Effector memory CD4-positive, alpha-beta T cell (primary cell): ENCODE measurements around the gene KSR1.

ENCODE experiments used
- DNase-seq, 3 donors: peaks; one replicate each; pipeline ENCODE4 v3.0.0-alpha.2; 2020
- H3K27ac ChIP-seq: 2 replicates; pipeline ENCODE4 v1.7.0; 2013; ENCODE audit warnings: mild to moderate bottlenecking, low read length, moderate library complexity; ENCODE audit not compliant: insufficient read depth, poor library complexity, severe bottlenecking
- H3K27me3 ChIP-seq: replicated peaks from 2 replicates; pipeline ENCODE4 v1.7.0; 2013; ENCODE audit warnings: mild to moderate bottlenecking, low read length; ENCODE audit not compliant: insufficient read depth, control insufficient read depth, poor library complexity, severe bottlenecking
- H3K36me3 ChIP-seq: 2 replicates; pipeline ENCODE4 v1.7.0; 2013; ENCODE audit warnings: mild to moderate bottlenecking, low read length, moderate library complexity; ENCODE audit not compliant: control insufficient read depth, insufficient read depth
- H3K4me1 ChIP-seq: 2 replicates; pipeline ENCODE4 v1.7.0; 2013; ENCODE audit warnings: low read length, mild to moderate bottlenecking; ENCODE audit not compliant: control insufficient read depth, insufficient read depth, poor library complexity, severe bottlenecking
- H3K4me3 ChIP-seq: 2 replicates; pipeline ENCODE4 v1.7.0; 2013; ENCODE audit warnings: low read length, low read depth, mild to moderate bottlenecking; ENCODE audit not compliant: insufficient read depth, poor library complexity, severe bottlenecking
- H3K9me3 ChIP-seq: 2 replicates; pipeline ENCODE4 v1.7.0; 2013; ENCODE audit warnings: mild to moderate bottlenecking, low read length, moderate library complexity; ENCODE audit not compliant: control insufficient read depth

Gene KSR1

DNA sequence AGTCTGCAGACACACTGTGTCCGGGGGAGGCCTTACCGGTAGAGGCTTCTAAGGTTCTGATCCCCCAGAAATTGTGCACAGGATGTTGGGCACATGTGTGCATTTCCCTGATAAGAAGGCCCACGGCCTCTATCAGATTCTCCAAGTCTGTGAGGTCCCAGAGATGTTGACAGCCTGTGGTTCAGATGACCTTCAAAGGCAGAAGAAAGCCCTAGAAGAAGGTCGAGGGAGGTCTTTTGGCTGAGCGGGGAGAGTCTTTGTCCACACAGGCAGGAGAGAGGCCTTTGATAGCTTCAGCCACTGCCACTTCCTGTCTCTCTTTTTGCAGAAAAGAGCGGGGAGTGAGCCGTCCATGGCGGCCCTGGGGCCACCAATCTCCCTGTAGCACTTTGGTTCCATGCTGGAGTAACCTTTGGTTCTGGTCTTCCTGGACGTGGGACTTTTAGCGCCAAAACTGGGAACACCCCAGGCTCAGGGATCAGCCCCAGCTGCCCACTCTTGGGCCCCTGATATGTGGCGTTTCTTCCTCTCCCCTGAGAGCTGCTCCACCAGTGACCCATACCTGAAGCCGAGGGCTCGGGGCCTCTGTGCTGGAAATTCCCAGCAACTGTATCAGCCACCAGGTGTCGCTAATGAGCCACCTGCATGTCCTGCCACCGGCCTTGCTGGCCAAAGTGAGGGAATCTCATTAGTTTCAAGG is 146.6 kb downstream of the KSR1 start:
- Histone ChIP-seq H3K27ac (no peak overlapping the region), H3K4me3 (no peak overlapping the region), H3K4me1 (no peaks in the 10 kb centered on the region), H3K36me3 (peaks cover 6% of the 10 kb centered on the region), H3K27me3 (no peaks in the 10 kb centered on the region), H3K9me3 (no peaks in the 10 kb centered on the region)
- DNase-seq = peak; percentile 43 to 60 (median 43)

DNA sequence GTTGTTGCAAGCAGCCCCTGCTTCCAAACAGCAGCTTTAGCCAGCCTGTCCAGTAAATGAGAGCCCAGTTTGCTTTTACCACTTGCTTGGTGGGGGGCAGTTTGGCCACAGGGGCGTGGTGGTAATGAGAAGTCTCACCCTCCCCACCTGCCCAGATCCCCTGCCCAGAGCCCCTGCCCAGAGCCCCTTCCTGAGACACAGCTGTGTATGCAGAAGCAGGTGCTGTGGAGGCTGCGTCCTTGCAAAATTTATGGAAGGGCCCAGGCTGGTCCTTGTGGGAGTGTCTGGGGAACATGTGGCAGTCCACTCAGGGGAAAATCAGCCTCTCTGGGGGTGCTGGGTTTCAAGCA is 147.1 kb downstream of the KSR1 start:
- Histone ChIP-seq H3K36me3 (peaks cover 6% of the 10 kb centered on the region), H3K9me3 (no peaks in the 10 kb centered on the region), H3K27me3 (no peaks in the 10 kb centered on the region), H3K4me3 (no peak overlapping the region), H3K4me1 (no peaks in the 10 kb centered on the region), H3K27ac (no peak overlapping the region)
- no peak for DNase-seq

DNA sequence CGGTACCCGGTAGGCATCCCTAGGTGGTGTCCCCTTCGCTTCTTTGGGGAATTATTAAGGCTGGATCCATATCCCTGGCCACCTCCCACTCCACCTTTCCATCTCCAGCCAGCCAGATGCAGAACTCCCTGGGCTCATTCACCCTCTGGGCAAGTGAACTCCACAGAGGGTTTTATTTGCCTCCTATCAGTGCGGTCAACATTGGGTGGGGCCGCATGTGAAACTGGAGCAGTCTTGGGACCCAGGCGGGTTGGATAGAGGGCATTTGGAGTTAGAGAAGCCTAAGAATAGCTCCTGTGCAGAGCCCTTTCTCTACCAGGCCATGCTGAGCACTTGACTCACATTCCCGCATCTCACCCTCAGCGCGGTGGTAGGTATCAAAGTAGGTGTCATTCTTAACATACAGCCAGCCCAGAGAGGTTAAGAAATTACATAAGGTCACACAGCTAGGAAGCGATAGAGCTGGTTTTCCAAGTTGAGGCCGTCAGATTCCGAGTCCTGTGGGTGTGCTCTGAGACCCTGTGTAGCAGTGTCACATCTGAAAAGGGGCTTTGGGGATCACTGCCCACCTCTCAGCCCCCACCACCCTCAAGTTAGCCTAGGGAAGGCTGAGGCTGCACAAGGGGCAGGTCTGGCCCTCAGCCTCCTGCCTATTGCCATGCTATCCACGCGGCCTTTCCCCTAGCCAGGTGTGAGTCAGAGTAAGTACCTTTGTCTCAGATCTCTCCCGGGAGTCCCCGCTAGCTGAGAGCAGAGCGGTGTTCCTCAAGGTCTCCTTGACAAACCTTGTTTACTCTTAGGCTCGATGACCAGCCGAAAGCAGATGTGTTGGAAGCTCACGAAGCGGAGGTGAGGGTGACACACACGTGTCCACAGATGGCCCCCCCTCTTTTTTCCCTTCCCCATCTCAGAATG is 147.9 kb downstream of the KSR1 start:
- H3K27me3 ChIP-seq = no peaks in the 10 kb centered on the region
- H3K4me1 ChIP-seq = no peaks in the 10 kb centered on the region
- no peaks in the 10 kb centered on the region for H3K9me3 ChIP-seq
- peaks cover 6% of the 10 kb centered on the region for H3K36me3 ChIP-seq
- H3K4me3 ChIP-seq = no peak overlapping the region
- H3K27ac ChIP-seq = no peak overlapping the region
- DNase-seq = no peak

DNA sequence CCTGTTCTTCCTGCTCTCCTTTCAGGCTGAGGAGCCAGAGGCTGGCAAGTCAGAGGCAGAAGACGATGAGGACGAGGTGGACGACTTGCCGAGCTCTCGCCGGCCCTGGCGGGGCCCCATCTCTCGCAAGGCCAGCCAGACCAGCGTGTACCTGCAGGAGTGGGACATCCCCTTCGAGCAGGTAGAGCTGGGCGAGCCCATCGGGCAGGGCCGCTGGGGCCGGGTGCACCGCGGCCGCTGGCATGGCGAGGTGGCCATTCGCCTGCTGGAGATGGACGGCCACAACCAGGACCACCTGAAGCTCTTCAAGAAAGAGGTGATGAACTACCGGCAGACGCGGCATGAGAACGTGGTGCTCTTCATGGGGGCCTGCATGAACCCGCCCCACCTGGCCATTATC is 149.2 kb downstream of the KSR1 start:
- peaks cover 6% of the 10 kb centered on the region for H3K36me3 ChIP-seq
- no peak for DNase-seq

DNA sequence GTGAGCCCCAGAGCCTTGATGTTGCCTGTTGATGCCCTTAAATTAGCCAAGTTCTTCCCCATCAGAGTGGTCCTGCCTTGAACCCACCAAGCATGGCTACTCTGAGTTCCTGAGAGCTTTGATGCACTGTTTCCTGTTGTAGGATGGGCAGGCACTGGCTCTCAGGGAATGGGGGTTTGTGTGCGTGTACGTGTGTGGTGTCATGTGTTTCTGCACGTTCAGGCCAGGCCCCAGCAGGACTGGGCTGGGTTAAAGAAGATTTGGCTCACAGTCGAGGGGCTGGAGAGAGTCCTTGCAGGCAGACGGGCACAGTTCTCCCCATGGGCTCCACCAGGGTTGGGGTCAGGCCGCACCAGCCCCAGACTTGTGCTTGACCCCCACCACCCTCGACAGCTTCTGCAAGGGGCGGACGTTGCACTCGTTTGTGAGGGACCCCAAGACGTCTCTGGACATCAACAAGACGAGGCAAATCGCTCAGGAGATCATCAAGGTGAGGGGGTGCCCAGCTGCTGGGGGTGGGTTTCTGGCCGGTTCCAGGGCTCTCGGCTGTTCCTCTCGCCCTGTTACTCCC is 151.4 kb downstream of the KSR1 start:
- Histone ChIP-seq H3K27ac (no peak overlapping the region), H3K27me3 (no peaks in the 10 kb centered on the region), H3K9me3 (no peaks in the 10 kb centered on the region), H3K4me1 (no peaks in the 10 kb centered on the region), H3K36me3 (peaks cover 6% of the 10 kb centered on the region), H3K4me3 (no peak overlapping the region)
- DNase-seq = no peak

More for the DNA sequence above, 149.2 kb downstream of the KSR1 start:
- H3K27ac ChIP-seq = no peak overlapping the region
- no peaks in the 10 kb centered on the region for H3K27me3 ChIP-seq
- H3K4me1 ChIP-seq = no peaks in the 10 kb centered on the region
- H3K9me3 ChIP-seq = no peaks in the 10 kb centered on the region
- no peak overlapping the region for H3K4me3 ChIP-seq

DNA sequence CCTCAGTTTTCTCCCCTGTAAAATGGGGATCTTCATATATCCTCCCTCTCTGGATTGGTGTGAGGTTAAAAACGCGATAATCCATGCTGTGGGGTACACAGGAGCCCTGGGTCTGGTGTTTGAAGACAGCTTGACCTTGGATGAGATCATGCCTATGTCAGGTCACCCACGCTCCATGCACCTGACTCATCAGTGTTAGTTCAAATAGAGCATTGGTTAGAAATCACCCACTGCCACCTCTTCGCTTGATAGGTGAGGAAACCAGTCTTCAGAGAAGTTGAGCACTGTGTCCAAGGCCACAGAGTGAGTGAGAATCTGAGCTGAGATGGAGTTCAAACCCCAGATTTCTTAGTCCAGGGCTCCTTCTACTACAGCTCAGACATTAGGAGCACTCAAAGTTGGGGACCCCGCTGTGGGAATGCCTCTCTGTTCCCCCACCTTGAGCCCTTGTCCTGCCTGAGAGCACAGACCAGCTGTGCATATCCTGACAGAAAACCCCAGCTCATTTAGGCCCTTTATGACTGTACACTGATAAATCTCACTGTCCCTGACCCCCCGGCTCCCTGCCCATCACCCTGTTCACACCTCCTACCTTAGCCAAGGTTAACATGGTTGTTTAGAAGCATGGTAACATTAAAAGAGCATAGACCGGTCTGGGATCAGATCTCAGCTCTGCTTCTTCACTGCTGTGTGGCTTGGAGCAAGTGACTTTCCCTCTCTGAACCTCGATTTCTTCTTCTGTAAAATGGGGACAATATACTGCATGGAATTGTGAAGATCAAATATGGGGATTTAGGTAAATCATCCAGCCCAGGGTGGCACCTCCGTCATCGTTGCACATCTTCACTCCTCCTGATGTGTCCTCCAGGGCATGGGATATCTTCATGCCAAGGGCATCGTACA is 152.3 kb downstream of the KSR1 start:
- Histone ChIP-seq H3K4me3 (no peak overlapping the region), H3K27me3 (no peaks in the 10 kb centered on the region), H3K9me3 (no peaks in the 10 kb centered on the region), H3K4me1 (no peaks in the 10 kb centered on the region), H3K36me3 (peaks cover 6% of the 10 kb centered on the region), H3K27ac (no peak overlapping the region)
- no peak for DNase-seq

DNA sequence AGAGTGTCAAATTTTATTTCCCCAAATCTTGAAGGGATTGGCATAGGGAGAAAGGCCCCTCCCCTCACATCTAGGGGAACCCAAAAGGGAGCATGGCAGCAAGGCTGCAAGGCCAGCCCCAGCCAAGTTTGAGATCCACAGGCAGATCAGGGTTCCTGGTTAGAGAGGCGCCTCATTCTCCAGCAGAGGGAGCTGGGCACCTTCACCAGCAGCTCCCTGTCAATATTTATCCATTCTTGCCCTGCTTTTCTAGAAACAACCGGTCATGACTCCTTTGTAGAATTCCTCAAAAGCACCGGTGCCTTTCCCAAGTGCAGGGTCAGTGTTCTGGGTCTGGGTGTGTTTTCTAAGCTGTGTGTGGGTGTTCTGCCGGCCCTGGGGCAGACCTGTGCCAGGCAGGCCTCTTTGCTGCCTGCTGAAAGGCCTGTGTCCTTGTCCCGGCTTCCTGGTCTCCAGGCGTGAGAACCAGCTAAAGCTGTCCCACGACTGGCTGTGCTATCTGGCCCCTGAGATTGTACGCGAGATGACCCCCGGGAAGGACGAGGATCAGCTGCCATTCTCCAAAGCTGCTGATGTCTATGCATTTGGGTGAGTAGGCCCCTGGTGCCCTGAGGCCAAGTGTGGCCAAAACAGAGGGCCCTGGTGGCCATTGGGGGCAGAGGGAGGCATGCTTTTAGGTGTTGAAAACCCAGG is 153.5 kb downstream of the KSR1 start:
- no peak for DNase-seq
- Histone ChIP-seq H3K9me3 (no peaks in the 10 kb centered on the region), H3K4me1 (no peaks in the 10 kb centered on the region), H3K27me3 (no peaks in the 10 kb centered on the region), H3K36me3 (peaks cover 6% of the 10 kb centered on the region), H3K27ac (no peak overlapping the region), H3K4me3 (no peak overlapping the region)

DNA sequence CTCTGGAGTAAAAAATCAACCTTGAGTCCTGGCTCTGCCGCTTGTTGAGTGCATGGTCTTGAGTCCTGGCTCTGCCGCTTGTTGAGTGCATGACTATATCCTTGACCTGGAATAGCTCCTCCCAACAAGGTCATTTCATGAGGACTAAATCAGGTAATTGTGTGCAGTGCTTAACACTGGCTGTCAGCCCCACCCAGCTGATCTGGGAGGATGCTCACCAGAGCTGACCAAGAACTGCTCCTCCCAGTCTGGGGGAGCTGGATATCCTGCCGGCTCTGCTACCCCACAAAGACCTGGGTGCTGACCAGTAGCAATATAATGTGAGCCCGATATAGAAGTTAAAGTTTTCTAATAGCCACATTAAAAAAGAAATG is 154.0 kb downstream of the KSR1 start:
- Histone ChIP-seq H3K4me1 (no peaks in the 10 kb centered on the region), H3K27ac (no peak overlapping the region), H3K36me3 (peaks cover 6% of the 10 kb centered on the region), H3K27me3 (no peaks in the 10 kb centered on the region), H3K9me3 (no peaks in the 10 kb centered on the region), H3K4me3 (no peak overlapping the region)
- no peak for DNase-seq

DNA sequence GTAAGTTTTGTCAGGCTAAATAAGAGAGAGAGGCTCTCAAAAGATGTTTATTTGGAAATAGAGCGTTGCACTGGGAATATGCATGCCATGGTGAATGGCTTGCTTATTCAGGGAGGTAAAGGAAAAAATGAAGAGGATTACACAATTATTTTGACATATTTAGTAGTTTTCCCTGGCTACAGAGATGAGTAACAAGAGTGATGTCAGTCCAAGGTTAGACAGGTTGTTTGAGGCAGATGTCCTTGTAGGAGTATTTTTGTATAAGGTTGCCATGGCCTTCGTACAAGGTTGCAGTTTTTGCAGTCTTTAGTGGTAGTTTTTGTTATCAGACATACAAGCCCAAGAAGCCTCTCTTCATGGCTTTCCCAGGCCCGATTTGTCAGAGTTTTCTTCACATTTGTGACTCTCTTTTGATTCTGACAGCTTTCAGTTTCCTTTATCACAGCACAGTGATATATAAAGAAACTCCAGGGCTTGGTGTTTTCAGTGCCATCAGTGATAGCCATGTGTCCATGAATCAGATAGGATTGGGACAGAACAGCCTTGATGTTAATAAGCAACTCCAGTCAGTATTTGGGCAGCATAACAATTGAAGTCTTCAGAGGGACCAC is 156.0 kb downstream of the KSR1 start:
- DNase-seq = no peak
- no peak overlapping the region for H3K4me3 ChIP-seq
- H3K9me3 ChIP-seq = no peaks in the 10 kb centered on the region
- no peaks in the 10 kb centered on the region for H3K36me3 ChIP-seq
- H3K27ac ChIP-seq = no peak overlapping the region
- peaks cover 6% of the 10 kb centered on the region for H3K4me1 ChIP-seq
- no peaks in the 10 kb centered on the region for H3K27me3 ChIP-seq
